ENCODE measurements around the gene CSN3.

DNA sequence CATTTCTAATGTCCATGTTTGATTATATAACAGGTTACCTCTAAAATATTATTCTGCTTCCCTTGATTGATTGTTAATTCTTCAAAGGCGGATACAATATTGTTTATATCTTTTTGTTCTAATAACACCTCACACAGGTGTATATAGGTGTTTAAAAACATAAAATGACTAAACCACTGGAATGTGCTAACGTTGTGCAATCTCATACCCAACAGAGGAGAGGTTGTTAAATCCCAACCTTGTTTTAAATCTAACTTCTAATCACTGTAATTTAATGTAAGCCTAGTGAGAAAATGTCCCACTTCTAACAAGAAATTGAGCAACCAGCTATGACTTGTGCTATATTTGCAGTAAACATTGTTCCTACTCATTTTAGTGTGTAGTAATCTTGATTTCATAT lies 45.5 kb upstream of the CSN3 start:
- no peak for TF ChIP-seq POLR2A (IDR thresholded peaks at IDR 0.05)
- TF ChIP-seq EP300 (IDR thresholded peaks at IDR 0.05), result no peak
- TF ChIP-seq, protein P1, sequence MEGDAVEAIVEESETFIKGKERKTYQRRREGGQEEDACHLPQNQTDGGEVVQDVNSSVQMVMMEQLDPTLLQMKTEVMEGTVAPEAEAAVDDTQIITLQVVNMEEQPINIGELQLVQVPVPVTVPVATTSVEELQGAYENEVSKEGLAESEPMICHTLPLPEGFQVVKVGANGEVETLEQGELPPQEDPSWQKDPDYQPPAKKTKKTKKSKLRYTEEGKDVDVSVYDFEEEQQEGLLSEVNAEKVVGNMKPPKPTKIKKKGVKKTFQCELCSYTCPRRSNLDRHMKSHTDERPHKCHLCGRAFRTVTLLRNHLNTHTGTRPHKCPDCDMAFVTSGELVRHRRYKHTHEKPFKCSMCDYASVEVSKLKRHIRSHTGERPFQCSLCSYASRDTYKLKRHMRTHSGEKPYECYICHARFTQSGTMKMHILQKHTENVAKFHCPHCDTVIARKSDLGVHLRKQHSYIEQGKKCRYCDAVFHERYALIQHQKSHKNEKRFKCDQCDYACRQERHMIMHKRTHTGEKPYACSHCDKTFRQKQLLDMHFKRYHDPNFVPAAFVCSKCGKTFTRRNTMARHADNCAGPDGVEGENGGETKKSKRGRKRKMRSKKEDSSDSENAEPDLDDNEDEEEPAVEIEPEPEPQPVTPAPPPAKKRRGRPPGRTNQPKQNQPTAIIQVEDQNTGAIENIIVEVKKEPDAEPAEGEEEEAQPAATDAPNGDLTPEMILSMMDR (IDR thresholded peaks at IDR 0.05), result no peak
- no peak for TF ChIP-seq POLR2AphosphoS5 (IDR thresholded peaks at IDR 0.05)
